ENCODE measurements around the gene ARHGEF28. TPM values are rescaled to one million over a fixed set of nuclear protein-coding genes. Genes with fewer than 3 reads are reported as not detected.

Gene ARHGEF28
- total and polyA plus RNA-seq, 9 of the 15 experiments (the other 6 are each of a cell fraction or from before 2014, with no cell fraction given), result 0.27 TPM; not detected in 8

DNA sequence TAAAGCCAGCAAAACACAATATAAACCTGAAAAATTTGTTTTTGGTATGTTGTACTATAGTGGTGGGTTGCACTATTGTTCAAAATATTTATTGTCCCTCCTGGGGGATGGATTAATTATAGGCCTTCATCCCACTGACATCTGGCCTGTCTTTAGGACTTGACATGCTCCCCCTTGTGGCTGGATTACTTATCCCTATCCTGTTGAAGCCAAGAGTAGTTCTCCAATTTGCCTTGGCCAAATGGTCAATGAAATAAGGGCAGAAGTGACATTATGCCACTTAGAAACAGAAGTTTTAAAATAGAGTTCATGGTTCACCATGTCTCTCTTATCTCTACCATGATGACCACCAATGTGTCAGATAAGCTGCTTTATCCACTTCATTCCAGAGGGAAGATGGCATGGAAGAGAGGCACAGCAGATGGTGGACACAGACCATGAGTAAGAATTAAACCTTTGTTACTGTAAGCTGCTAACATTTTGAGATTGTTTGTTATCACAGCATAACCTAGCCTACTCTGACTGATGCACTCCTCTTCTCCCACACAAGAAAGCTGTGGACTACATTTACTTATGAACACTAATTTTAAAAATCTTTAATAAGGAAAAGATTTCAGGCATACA, 29.2 kb upstream of the ARHGEF28 start (continued):
- TF ChIP-seq, protein P1, sequence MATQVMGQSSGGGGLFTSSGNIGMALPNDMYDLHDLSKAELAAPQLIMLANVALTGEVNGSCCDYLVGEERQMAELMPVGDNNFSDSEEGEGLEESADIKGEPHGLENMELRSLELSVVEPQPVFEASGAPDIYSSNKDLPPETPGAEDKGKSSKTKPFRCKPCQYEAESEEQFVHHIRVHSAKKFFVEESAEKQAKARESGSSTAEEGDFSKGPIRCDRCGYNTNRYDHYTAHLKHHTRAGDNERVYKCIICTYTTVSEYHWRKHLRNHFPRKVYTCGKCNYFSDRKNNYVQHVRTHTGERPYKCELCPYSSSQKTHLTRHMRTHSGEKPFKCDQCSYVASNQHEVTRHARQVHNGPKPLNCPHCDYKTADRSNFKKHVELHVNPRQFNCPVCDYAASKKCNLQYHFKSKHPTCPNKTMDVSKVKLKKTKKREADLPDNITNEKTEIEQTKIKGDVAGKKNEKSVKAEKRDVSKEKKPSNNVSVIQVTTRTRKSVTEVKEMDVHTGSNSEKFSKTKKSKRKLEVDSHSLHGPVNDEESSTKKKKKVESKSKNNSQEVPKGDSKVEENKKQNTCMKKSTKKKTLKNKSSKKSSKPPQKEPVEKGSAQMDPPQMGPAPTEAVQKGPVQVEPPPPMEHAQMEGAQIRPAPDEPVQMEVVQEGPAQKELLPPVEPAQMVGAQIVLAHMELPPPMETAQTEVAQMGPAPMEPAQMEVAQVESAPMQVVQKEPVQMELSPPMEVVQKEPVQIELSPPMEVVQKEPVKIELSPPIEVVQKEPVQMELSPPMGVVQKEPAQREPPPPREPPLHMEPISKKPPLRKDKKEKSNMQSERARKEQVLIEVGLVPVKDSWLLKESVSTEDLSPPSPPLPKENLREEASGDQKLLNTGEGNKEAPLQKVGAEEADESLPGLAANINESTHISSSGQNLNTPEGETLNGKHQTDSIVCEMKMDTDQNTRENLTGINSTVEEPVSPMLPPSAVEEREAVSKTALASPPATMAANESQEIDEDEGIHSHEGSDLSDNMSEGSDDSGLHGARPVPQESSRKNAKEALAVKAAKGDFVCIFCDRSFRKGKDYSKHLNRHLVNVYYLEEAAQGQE (IDR thresholded peaks at IDR 0.05; ENCODE audit: borderline replicate concordance), result no peak
- TF ChIP-seq, protein P1 (CRISPR knock-in tag; IDR thresholded peaks at IDR 0.05; ENCODE audit: low read depth), result no peak
- TF ChIP-seq YY1 (IDR thresholded peaks at IDR 0.05; ENCODE audit: borderline replicate concordance in 1 of 3, control insufficient read depth in 1 of 3, extremely low read depth in 1 of 3, insufficient read depth in 3 of 3, insufficient read length in 1 of 3, insufficient replicate concordance in 2 of 3, low read depth in 1 of 3, low read length in 2 of 3) (no peak), GATAD2A (IDR thresholded peaks at IDR 0.05) (no peak), EHMT2 (IDR thresholded peaks at IDR 0.05) (0 out of 2 replicates have a peak, but pooled peaks have one; percentile 25), SOX6 (IDR thresholded peaks at IDR 0.05) (no peak), NFYB (IDR thresholded peaks at IDR 0.05; ENCODE audit: extremely low read depth, insufficient read length) (no peak), GATA2 (CRISPR knock-in tag; IDR thresholded peaks at IDR 0.05) (no peak), TARDBP (IDR thresholded peaks at IDR 0.05) (no peak)
- TF ChIP-seq, protein P2, sequence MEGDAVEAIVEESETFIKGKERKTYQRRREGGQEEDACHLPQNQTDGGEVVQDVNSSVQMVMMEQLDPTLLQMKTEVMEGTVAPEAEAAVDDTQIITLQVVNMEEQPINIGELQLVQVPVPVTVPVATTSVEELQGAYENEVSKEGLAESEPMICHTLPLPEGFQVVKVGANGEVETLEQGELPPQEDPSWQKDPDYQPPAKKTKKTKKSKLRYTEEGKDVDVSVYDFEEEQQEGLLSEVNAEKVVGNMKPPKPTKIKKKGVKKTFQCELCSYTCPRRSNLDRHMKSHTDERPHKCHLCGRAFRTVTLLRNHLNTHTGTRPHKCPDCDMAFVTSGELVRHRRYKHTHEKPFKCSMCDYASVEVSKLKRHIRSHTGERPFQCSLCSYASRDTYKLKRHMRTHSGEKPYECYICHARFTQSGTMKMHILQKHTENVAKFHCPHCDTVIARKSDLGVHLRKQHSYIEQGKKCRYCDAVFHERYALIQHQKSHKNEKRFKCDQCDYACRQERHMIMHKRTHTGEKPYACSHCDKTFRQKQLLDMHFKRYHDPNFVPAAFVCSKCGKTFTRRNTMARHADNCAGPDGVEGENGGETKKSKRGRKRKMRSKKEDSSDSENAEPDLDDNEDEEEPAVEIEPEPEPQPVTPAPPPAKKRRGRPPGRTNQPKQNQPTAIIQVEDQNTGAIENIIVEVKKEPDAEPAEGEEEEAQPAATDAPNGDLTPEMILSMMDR (IDR thresholded peaks at IDR 0.05 in 2 of 3, conservative IDR thresholded peaks at IDR 0.05 in 1 of 3; ENCODE audit: insufficient read depth in 2 of 3, low read depth in 1 of 3, low read length in 3 of 3), result peak; percentile 58 to 66 (median 60); a peak in 5 of 6 replicates
